Esophagus muscularis mucosa (tissue), 3 donors: ENCODE measurements around the gene MAGI3.

Experiments used
- CTCF ChIP-seq, 3 experiments: fragments of 200-600 bp in 2 of 3; fragments of 450-650 bp in 1 of 3; sonication (generic) in 2 of 3; IDR thresholded peaks; one replicate each; pipeline ENCODE4 v1.5.1; 2017 to 2019; ENCODE audit warnings: antibody characterized with exemption in 3 of 3, mild to moderate bottlenecking in 2 of 3, moderate library complexity in 1 of 3
- POLR2A ChIP-seq: fragments of 450-650 bp; IDR thresholded peaks from one replicate; pipeline ENCODE4 v1.6.1; 2017; ENCODE audit warnings: antibody characterized with exemption, moderate library complexity, mild to moderate bottlenecking, low read depth

- TF ChIP-seq CTCF (IDR thresholded peaks at IDR 0.05), result no peak
- no peak for TF ChIP-seq POLR2A
Measured at GRCh38 chr1:113467991-113468390, 77.7 kb downstream of the MAGI3 start.
